ENCODE measurements around the gene YWHAE. TPM values are rescaled to one million over a fixed set of nuclear protein-coding genes. Genes with fewer than 3 reads are reported as not detected.
"Not testable (repeated sequence)": the region's sequence is repeated elsewhere in the genome, so short reads cannot be mapped to it uniquely, and the experiment has no call there.

The YWHAE gene
- total RNA-seq, 4 donors from 2014 or later = 553 to 1,135 (median 724) TPM

GRCh38 chr17:1354030-1354429 is 46.0 kb downstream of the YWHAE start:
- Histone ChIP-seq H3K27me3 (no peaks in the 10 kb centered on the region), H3K27ac (no peak overlapping the region), H3K36me3 (peaks cover 33 to 49% of the 10 kb centered on the region in 2 donors), H3K9me3 (no peaks in the 10 kb centered on the region), H3K4me1 (no peaks in the 10 kb centered on the region), H3K4me3 (replicated peaks in 1 of 3) (no peak overlapping the region)
- no peak for TF ChIP-seq POLR2A (IDR thresholded peaks at IDR 0.05)
- TF ChIP-seq, protein P1, sequence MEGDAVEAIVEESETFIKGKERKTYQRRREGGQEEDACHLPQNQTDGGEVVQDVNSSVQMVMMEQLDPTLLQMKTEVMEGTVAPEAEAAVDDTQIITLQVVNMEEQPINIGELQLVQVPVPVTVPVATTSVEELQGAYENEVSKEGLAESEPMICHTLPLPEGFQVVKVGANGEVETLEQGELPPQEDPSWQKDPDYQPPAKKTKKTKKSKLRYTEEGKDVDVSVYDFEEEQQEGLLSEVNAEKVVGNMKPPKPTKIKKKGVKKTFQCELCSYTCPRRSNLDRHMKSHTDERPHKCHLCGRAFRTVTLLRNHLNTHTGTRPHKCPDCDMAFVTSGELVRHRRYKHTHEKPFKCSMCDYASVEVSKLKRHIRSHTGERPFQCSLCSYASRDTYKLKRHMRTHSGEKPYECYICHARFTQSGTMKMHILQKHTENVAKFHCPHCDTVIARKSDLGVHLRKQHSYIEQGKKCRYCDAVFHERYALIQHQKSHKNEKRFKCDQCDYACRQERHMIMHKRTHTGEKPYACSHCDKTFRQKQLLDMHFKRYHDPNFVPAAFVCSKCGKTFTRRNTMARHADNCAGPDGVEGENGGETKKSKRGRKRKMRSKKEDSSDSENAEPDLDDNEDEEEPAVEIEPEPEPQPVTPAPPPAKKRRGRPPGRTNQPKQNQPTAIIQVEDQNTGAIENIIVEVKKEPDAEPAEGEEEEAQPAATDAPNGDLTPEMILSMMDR (IDR thresholded peaks at IDR 0.05) = no peak
- intact Hi-C loops (cut with DNase I) = no loop called here
- WGBS, 2 donors = 92 to 95% methylated on average over 7 of the region's 7 CpGs
- no peak for DNase-seq

DNA sequence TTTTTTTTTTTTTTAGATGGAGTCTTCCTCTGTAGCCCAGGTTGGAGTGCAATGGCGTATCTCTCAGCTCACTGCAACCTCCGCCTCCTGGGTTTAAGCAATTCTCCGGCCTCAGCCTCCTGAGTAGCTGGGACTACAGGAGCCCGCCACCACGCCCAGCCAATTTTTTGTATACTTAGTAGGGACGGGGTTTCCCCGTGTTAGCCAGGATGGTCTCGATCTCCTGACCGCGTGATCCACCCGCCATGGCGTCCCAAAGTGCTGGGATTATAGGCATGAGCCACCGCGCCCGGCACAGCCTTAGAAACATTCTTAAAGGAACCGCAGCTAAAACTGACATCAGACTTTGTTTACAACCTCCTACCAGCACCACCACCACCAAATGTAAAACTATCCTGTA is 47.5 kb downstream of the YWHAE start:
- H3K27me3 ChIP-seq; DNase-seq; intact Hi-C loops (cut with DNase I); H3K9me3 ChIP-seq; H3K4me3 ChIP-seq (replicated peaks in 1 of 3); H3K27ac ChIP-seq; H3K4me1 ChIP-seq: not testable (repeated sequence)
- WGBS, 2 donors = 93 to 94% methylated on average over 16 of the region's 16 CpGs
- H3K36me3 ChIP-seq = peaks cover 32 to 46% of the 10 kb centered on the region in 2 donors

DNA sequence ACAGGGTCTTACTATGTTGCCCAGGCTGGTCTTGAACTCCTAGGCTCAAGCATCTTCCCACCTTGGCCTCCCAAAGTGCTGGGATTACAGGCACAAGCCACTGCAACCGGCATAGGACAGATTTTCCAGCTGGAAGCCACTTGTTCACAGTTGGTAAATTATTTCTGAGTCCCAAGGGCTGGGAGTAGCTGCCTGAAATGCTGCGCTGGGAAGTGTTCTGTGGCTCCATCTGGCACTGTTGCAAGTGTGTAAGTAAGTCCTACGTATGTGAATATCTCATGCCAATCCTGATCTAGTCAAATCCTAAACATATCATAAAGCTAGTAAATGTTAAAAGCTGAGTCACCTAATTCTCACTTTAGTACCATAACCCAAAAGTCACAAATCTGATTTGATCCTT is 48.1 kb downstream of the YWHAE start:
- H3K4me3 ChIP-seq (replicated peaks in 1 of 3) = no peak overlapping the region
- TF ChIP-seq, protein P1 (IDR thresholded peaks at IDR 0.05) = no peak
- TF ChIP-seq POLR2A (IDR thresholded peaks at IDR 0.05) = no peak
- no peak overlapping the region for H3K27ac ChIP-seq
- no peaks in the 10 kb centered on the region for H3K27me3 ChIP-seq
- no peak for DNase-seq
- WGBS, 2 donors = 83% methylated on average over 3 of the region's 3 CpGs
- peaks cover 0 to 6% of the 10 kb centered on the region in 2 donors for H3K4me1 ChIP-seq
- no peaks in the 10 kb centered on the region for H3K9me3 ChIP-seq
- H3K36me3 ChIP-seq = peaks cover 32 to 46% of the 10 kb centered on the region in 2 donors
- intact Hi-C loops (cut with DNase I) = no loop called here

- 88 to 92% methylated on average over 5 of the region's 5 CpGs for WGBS, 2 donors
- intact Hi-C loops (cut with DNase I) = no loop called here
- H3K36me3 ChIP-seq = peaks cover 32 to 42% of the 10 kb centered on the region in 2 donors
These were observed 48.7 kb downstream of the YWHAE start for GRCh38 chr17:1351275-1351674.

DNA sequence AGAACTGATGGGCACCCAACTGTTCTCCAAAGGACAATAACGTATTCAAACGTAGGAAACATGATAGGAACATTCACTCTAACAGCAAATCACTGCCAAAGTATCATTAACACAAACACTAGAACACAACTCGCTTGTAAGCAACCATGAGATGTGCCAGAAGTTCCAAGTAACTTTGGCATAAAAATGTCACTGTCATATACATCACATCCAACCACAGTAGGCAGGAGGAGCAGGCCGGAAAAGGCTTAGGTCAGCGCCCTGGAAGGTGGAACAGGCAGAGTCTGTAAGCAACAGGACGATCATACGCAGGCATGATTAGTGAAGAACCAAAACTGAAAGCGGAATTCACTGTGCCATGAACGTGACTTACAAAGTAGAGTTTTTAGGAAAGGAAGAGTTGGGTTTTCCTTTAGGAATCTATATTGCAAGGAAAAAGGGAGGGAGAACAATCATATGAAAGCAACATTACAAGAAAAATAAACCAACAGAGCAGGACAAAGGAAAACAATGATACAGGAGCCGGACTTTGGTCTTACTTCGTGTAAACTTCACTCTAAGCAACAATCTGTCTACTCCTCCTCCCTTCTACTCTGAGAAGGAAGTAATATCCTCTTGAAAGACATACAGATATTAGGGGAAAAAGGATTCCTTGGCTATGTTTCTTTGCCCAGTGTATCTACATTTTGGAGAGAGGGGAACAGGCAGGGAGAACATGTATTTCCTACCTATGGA is 52.3 kb downstream of the YWHAE start:
- TF ChIP-seq, protein P1 (IDR thresholded peaks at IDR 0.05) = no peak
- TF ChIP-seq POLR2A (IDR thresholded peaks at IDR 0.05) = no peak
- WGBS, 2 donors = 63 to 70% methylated on average over 11 of the region's 11 CpGs
- intact Hi-C loops (cut with DNase I) = no loop called here
- no peaks in the 10 kb centered on the region for H3K27me3 ChIP-seq
- no peaks in the 10 kb centered on the region for H3K9me3 ChIP-seq
- peak overlapping the region; percentile 12 to 60 (median 13) for H3K27ac ChIP-seq
- no peak overlapping the region for H3K4me3 ChIP-seq (replicated peaks in 1 of 3)
- peaks cover 0 to 6% of the 10 kb centered on the region in 2 donors for H3K4me1 ChIP-seq
- peaks cover 29 to 43% of the 10 kb centered on the region in 2 donors for H3K36me3 ChIP-seq
- DNase-seq = no peak

More at GRCh38 chr17:1351275-1351674, 48.7 kb downstream of the YWHAE start:
- TF ChIP-seq POLR2A (IDR thresholded peaks at IDR 0.05) = no peak
- TF ChIP-seq, protein P1 (IDR thresholded peaks at IDR 0.05) = no peak
- Histone ChIP-seq H3K27me3 (no peaks in the 10 kb centered on the region), H3K27ac (no peak overlapping the region), H3K4me1 (peaks cover 0 to 6% of the 10 kb centered on the region in 2 donors), H3K4me3 (replicated peaks in 1 of 3) (no peak overlapping the region), H3K9me3 (no peaks in the 10 kb centered on the region)
- no peak for DNase-seq
